HG02571 (cell line): Measurements from ENCODE around the gene OAS2.

ENCODE experiments used
- ATAC-seq: cut with Tn5 transposase; IDR thresholded peaks from one replicate; pipeline ENCODE4 v1.9.1; 2021; ENCODE audit warnings: mild to moderate bottlenecking, moderate library complexity; ENCODE audit not compliant: unreplicated experiment

The OAS2 gene

DNA sequence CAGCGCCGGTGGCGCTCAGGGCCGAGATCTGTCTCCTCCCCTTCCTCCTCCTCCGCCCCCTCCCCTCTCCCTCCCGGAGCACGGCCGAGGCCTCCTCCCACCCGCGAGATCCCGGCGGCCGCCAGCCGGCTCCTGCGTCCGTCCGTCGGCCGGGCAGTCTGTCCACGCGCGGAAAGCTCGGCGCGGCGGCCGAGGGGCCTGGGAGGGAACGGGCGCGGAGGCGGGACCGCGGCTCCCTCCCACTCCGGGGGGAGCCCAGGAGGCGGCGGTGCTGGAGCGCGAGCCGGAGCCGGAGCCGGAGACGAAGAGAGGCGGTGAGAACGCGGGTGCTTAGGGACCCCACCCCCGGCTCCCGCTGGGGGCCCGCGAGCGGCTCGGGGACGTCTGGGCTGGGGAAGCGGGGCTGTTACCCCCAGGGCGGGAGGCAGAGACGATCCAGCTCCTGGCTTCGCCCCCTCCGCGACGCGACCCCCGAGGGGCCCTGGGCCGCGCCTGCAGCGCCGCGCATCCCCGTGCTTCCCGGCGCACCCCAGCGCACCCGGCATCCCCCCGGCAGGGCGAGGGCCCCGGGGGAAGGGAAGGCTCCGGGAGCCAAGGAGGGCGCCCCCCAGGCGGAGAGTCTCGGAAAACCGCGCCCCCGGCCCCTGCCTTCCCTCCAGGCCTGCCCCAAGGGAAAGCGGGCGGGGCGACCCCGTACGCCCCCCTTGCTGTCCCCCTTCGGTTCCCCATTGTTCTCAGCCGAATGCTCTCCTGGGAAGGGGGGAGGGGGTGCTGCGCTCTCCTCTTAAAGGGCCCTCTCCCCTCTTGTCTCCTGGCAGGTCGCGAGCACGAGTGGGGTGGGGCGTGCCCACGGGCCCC lies 78.5 kb downstream of the OAS2 start, which contains the start of gene DTX1:
TSS of gene DTX1 (plus strand) at position 100 of the 858 bp plus-strand sequence. CDS start 1,463 bp downstream, outside the sequence.
- no peak for ATAC-seq

DNA sequence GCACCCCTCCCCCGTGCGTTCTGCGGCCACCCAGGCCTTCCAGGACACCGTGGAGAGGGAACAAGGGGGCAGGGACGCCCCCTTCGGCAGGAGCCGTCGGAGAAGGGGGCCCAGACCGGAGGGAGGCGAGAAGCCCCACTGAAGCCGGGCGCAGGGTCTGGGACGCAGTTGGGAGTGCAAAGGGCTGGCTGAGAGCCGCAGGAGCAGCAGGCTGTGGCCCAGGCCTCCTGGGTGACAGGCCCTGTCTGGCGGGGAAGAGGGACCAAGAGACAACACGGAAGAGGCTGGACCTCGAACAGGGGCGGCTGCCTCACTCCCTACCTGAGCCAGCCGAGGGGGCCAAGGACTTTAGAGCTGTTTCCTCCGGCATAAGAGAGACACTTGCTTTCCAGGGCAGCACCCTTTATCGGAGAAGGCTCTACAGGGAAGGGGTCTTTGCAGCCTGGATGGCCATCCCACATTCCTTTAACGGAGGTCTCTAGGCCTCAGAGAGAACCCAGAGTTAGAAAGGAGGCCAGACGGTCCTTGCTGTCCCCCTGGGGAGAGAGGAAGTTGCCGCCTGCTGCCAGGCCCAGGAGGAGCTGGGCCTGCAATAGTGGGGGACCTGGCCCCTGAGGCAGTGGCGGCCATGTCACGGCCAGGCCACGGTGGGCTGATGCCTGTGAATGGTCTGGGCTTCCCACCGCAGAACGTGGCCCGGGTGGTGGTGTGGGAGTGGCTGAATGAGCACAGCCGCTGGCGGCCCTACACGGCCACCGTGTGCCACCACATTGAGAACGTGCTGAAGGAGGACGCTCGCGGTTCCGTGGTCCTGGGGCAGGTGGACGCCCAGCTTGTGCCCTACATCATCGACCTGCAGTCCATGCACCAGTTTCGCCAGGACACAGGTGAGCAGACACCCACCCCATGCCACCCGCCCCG lies 79.5 kb downstream of the OAS2 start:
- ATAC-seq, result no peak

DNA sequence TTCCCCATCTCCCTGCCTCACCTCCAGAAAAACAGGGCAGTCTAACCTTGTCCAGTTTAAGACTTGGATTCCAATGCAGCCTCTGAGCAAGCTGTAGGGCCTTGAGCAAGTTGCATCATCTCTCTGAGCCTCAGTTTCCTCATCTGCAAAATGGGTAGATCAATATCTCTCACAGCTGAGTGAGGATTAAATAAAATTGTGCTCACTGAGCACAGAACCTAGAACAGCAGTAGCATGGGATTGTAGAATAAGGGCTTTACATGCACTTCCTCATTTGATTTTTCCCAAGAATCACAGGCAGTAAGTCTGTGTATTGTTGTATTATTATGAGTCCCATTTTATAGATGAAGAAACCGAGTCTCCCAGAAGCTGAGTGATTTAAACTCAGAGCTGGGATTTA lies 80.2 kb downstream of the OAS2 start:
- ATAC-seq, result no peak

DNA sequence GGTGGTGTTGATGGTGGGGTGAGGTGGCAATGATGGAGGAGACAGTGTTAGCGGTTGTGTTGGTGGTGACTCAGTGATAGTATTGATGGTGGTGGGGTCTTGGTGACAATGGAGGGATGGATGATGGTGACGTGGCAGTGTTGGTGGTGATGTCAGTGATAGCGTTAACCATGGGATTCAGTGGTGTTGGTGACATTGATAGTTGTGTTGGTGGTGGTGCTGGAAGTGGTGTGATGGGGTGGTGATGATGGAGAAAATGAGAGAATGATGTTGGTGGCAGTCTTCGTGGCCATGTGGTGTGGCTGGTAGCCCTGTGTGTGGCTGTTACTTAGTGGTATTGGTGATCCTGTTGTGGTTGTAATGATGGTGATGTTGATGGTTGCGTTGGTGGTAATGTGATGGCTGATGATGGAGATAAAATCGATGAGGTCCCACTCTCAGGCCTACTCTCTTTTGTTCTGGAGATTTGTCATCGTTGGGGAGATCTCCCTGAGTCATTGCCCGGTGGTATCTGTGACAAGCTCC lies 80.8 kb downstream of the OAS2 start:
- ATAC-seq, result no peak

DNA sequence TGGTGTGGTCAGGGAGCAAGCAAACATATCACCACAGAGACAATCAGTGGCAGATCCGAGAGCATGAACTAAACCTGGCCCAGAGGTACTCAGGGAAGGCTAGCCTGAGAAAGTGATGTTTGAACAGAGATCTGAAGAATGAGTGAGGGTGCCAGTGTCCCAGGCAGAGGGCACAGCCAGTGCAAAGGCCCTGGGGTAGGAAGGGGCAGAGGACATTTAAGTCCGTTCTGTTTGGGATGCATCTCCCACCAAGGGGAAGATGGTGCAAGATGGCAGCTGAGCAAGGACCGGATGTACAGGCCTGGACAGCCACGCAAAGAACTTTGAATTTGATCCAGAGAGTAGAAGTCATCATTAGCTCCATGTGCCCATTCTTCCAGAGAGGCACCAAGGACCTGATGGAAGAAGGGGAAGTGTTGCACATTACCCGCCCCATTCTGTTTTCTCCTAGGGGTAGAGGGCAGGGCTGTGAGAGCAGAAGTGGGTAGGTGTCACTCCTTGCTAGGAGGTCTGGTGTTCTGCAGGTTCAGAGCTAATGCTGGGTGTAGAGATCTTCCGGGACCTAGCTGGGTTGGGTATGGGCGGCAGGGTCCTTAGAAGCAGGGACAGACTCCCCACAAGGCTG lies 82.1 kb downstream of the OAS2 start:
- ATAC-seq, result no peak

DNA sequence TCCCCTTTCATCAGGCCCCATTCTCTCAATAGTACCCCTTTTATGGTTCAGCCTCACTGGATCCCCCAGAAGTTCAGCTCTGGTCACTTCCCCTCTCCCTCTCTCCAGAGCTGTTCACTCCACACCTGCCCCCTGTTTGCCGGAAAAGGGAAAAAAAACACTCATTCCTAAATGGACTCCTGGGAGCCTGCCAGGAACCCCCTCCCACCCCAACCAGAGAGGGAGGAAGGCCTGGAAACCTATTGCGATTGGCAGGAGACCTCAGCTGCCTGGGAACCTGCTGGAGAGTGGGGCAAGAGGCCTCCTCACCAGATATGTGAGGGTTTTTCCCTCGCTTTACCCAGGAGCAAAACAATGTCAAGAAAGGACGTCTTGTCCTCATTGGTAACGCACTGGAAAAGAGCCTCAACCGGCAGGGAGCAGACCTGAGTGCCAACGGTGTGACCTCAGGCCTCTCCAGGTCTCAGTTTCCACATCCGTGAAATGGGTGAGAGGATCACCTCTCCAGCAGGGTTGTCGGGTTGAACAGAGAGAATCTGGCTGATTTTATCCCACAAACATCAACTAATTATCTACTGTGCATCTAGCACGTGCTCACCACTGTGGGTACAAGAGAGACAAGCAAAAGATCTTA lies 82.9 kb downstream of the OAS2 start:
- no peak for ATAC-seq
